GM06990 (cell line): ENCODE results near the gene GRIK4.

Source experiments
- DNase-seq: peaks from one replicate; pipeline ENCODE4 v3.0.0-alpha.2; 2011; ENCODE audit not compliant: insufficient read length; ENCODE audit errors: extremely low read depth
- H3K27me3 ChIP-seq: replicated peaks from 2 replicates; pipeline ENCODE4 v1.6.0; 2011; ENCODE audit warnings: low read length; ENCODE audit not compliant: control insufficient read depth, insufficient read depth
- H3K36me3 ChIP-seq: 2 replicates; pipeline ENCODE4 v1.5.1; 2011; ENCODE audit warnings: low read length; ENCODE audit not compliant: control insufficient read depth, insufficient read depth
- H3K4me3 ChIP-seq: replicated peaks from 2 replicates; pipeline ENCODE4 v1.5.1; 2011; ENCODE audit warnings: low read depth, mild to moderate bottlenecking, control low read depth, low read length
- TF ChIP-seq, protein P1 (sequence below): IDR thresholded peaks from 2 replicates; pipeline ENCODE4 v1.5.1; 2011; ENCODE audit warnings: low read length, control low read depth, mild to moderate bottlenecking, inconsistent platforms; ENCODE audit not compliant: insufficient read depth, poor library complexity, severe bottlenecking

GRIK4 gene

DNA sequence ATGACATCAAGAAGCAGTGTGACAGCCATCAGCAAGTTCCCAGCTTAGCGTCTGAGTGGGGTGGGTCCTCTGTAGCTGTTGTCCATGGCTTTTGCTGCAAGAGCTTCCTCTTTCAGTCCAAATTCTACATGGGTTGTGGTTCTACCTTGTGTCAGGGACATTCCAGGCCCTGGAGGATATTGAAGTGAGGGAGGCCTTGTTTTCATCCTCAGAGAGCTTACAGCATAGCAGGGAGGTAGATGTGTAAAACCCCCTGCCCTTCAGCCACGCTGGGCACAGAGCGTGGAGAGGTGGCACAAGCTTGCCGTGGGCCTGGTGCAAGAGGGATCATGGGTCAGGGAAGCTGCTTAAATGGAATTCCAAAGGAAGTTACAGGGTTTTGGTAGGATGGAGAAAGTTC is 93.9 kb downstream of the GRIK4 start:
- H3K36me3 ChIP-seq, result no peaks in the 10 kb centered on the region
- no peaks in the 10 kb centered on the region for H3K27me3 ChIP-seq
- H3K4me3 ChIP-seq, result no peak overlapping the region
- no peak for DNase-seq
- TF ChIP-seq, protein P1, sequence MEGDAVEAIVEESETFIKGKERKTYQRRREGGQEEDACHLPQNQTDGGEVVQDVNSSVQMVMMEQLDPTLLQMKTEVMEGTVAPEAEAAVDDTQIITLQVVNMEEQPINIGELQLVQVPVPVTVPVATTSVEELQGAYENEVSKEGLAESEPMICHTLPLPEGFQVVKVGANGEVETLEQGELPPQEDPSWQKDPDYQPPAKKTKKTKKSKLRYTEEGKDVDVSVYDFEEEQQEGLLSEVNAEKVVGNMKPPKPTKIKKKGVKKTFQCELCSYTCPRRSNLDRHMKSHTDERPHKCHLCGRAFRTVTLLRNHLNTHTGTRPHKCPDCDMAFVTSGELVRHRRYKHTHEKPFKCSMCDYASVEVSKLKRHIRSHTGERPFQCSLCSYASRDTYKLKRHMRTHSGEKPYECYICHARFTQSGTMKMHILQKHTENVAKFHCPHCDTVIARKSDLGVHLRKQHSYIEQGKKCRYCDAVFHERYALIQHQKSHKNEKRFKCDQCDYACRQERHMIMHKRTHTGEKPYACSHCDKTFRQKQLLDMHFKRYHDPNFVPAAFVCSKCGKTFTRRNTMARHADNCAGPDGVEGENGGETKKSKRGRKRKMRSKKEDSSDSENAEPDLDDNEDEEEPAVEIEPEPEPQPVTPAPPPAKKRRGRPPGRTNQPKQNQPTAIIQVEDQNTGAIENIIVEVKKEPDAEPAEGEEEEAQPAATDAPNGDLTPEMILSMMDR, result no peak

DNA sequence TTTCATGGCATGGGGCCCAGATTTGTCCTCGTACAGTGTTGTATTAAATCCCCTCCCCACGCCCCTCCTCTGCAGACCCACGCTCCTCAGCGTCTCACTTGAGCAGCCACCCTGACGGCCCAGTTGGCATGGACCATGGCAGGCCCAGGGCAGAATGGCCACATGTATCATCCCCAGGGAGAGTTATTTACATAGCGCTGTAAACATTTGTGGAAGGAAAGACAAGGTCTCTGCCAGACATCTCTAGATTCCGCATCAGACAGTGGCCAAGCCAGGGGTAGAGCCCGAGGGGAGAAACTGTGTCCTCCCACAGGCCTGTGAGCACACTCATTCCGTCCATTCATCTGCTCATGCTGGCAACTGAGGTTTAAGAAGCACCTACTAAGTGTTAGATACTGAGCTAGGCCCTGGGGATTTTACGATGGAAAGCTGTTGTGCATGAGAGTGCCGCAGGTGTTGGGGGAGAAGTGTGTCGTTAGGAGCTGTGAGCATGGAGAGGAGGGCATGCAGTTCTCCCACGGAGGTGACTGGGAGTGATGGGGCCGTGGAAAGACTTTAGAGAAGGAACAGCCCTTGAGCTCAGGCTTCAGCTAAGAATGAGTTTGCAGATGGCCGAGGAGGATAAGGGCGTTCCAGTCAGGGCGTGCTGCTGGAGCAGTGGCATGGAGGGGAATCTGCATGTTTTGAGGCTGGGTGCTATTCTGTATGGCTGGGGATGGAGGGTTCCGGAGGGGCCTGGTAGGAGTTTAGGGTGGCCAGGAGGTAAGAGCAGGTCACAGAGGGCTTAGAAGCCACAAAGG is 94.9 kb downstream of the GRIK4 start:
- Histone ChIP-seq H3K27me3 (no peaks in the 10 kb centered on the region), H3K4me3 (no peak overlapping the region), H3K36me3 (no peaks in the 10 kb centered on the region)
- DNase-seq, result no peak
- TF ChIP-seq, protein P1, result no peak

DNA sequence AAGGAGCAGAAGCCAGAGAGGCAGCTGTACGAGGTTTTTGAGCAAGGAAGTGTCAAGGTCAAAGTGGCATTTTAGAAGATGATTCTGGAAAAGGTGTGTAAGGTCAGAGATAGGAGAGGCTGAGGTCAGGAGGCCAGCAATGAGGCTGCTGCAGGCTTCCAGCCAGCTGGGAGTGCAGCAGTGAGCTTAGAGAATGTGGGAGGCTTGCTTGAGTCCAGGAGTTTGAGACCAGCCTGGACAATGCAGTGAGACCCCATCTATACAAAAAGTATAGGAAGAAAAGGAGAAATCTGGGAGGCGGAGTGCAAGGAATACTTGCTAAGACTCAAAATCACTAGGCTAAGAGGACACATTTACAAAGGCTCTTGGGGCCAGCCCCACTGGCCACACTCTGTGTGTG is 96.5 kb downstream of the GRIK4 start:
- H3K4me3 ChIP-seq, result no peak overlapping the region
- no peaks in the 10 kb centered on the region for H3K27me3 ChIP-seq
- no peaks in the 10 kb centered on the region for H3K36me3 ChIP-seq
- TF ChIP-seq, protein P1, result no peak
- no peak for DNase-seq

DNA sequence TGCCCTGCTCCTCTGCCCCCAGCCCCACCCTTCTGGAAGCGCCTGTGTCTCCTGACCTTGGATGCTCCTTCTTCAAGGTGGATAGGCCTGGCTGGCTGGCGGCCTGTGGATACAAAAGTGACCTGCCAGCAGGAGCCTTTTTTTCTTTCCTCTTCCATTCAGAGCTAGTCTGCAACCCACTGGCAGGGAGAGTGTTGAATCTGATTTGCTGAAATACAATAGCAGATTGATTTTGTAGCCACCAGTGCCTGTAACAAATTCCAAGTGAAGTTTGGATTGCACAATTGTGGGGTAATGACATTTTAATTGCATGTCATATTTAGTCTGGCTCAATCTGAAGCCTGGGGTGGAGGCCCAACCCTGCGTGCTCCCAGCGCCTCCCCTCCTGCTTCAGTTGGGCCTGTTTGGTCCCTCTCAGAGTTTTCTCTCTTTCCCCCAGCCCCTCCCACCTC is 97.2 kb downstream of the GRIK4 start:
- no peaks in the 10 kb centered on the region for H3K27me3 ChIP-seq
- H3K36me3 ChIP-seq, result no peaks in the 10 kb centered on the region
- TF ChIP-seq, protein P1, result no peak
- no peak overlapping the region for H3K4me3 ChIP-seq
- no peak for DNase-seq

DNA sequence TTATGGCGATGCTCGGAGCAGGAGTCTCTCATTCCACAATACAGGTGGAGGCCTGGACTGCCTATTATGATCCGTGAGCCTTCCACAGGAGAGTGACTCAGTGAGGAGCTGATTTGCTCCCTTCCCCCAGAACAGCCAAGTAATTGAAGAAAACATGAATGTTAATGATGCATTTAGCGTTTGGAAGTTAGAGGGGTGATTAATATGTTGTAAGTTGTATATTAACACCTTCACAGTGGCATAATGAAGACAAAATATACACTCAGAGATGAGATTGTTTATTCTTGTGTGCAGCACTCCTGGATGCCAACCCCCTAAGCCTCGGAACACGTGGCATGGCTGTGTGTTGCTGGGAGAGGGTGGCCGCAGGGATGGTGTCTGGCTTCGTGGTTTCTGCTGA is 98.6 kb downstream of the GRIK4 start:
- Histone ChIP-seq H3K36me3 (no peaks in the 10 kb centered on the region), H3K27me3 (no peaks in the 10 kb centered on the region), H3K4me3 (no peak overlapping the region)
- TF ChIP-seq, protein P1, result no peak
- no peak for DNase-seq

DNA sequence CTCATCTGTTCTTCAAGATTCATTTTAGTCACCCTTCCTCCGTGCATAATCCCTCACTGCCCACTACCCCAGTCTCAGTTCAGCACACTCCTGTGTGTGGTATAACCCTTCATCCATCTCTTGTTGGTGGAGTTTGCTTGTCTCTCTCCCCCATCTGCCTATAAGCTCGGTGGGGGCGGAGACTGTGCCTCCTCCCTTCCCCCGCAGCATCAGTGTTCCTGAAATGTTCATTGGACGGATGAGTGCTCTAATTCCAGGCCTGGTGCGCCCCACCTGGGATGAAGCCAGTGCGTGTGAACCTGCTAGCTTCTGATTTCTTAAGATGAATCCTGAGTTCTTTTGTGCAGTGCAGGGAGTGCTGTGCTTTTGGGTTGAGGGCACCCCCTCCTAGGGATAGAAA is 100.0 kb downstream of the GRIK4 start:
- no peak overlapping the region for H3K4me3 ChIP-seq
- no peaks in the 10 kb centered on the region for H3K36me3 ChIP-seq
- TF ChIP-seq, protein P1, result no peak
- DNase-seq, result no peak
- H3K27me3 ChIP-seq, result no peaks in the 10 kb centered on the region
